UCSD-AML1 (cell line): Measurements from ENCODE around the gene NUDT14.
A peak's percentile ranks its signal among the peaks of the same experiment; 100 is the strongest.

Experiments used
- DNase-seq: peaks from one replicate; lab custom pipeline; 2025; ENCODE audit not compliant: unreplicated experiment; lab: John Stamatoyannopoulos, UW

Gene NUDT14

DNA sequence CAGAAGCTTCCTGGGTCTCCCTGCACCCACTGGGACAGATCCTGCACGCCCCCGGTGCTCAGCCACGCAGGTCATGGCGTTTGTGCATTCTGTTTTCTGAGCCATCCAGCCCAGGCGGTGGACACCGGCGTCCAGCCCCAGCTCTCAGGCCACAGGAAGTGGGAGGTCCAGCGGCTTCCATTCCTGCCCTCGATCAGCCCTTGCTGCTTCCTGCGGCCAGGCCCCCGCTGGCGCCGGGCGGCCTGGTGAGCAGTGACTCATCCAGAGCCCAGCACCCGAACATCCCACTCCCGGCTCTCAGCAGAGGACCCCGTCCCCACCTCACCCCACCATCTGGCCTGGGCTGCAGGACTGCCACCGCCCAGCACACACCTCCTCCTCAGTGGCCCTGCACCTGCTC, 18.0 kb upstream of the NUDT14 start:
- DNase-seq, result peak; percentile 54

DNA sequence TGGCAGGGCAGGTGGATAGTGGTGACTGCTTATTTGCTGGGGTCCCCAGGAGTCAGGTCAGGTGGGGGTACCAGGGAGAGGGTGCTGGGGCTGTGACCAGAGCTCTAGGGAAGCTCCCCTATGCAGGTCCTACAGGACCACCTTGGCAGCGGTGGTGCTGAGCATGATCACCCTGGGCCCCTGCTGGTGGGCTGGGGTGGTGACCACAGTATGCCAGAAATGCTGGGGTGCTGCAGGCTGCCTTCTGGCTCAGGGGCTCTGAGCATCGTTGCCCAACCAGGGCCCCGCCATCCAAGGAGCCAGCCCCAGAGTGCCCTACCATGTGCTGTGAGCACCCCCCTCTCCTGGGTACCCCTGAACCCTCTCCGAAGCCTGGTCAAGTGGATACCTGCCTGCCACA, 17.5 kb upstream of the NUDT14 start:
- DNase-seq, result no peak

DNA sequence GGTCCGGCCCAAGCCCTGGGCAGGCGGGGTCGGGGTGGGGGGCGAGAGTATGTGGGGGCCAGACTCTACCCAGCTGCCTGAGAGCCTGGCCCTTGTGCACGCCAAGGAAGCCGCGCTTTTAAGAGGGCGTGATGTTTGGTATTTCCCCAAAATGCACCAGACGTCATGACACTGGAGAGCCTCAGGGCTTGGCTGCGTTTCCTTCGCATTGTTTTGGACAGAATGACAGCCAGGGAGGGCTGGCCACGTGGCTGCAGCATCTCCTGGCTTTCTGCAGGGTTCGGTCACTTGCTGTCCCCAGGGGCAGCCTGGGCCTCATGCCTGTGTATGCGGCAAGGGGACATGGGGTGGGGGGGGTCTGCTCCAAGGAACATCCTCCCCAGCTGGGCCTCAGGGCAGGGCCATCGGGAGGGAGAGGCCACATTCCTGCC, 16.1 kb upstream of the NUDT14 start:
- DNase-seq, result no peak

DNA sequence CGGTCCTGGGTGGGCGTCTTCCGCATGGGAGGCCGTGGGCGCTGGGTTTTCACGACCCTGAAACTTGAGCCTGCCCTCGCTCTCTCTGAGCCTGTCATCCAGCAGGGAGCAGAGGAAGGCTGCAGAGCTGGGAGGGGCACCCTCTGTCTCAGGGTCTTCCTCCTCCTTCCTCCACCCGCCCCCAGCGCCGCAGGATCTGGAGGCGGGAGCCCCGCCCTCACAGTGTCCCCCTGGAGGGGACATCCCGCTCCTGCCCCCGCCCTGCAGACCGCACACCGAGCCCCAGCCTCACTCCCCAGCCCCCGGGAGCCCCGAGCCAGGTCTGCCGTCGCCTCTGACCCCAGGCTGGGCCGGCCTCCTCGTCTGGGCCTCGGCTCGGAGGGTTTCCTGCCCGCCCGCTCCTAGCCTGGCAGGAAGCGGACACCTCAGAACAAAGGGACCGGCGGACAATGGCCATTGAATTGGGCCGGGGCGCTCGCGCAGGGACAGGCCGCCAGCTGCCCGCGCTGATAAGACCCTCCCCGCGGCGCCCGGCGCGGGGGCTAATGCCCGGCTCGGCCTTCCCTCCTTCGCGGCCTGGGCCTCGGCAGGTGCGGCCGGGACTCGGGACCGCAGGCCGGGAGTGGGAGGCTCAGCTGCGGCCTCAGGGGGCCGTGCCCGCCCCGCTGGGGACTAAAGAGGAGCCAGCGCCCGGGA, 15.3 kb upstream of the NUDT14 start:
- no peak for DNase-seq

DNA sequence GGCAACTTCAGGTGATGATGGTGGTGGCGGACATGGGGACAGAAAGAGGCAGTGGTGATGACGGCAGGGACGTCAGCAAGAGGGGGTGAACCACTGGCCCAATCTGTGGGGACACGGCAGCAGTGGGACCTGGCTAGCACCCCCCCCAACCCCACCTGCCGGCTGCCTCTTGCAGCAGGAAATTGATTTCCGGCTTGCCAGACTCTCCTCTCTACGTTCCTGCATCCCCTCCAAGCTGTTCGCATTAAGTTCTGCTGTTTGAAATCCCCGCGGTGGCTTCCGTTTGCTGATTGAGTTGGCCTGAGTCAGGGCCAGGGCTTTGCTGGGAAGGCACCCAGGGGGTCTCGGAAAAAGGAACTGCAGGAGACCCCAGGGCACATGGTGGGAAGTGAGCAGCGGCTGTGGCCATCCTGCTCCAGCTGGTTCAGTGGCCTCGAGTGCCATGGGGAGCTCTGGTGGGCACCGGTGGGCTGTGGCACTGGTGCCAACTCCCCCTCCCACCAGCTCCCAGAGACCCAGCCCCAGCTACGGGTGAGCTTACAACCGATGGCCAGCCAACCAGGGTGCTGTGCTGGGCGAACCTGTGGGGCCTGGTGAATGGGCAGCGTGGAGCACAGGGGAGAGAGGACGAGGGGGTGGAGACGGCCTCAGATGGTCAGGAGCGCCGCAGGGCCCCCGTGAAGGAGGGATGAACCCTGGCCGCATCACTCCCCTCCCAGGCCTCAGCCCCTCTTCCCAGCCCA, 14.6 kb upstream of the NUDT14 start:
- DNase-seq, result peak; percentile 34

DNA sequence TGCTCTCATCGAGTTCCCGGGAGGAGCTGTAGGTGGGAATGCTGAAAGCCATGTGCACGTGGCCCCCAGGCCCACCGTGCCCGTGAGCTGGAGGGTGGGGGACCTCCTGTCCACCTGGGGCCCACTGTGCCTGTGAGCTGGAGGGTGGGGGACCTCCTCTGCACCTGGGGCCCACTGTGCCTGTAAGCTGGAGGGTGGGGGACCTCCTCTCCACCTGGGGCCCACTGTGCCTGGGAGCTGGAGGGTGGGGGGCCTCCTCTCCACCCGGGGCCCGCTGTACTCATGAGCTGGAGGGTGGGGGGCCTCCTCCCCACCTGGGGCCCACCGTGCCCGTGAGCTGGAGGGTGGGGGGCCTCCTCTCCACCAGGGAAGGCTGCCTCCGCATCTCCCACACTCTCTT, 13.9 kb upstream of the NUDT14 start:
- no peak for DNase-seq

DNA sequence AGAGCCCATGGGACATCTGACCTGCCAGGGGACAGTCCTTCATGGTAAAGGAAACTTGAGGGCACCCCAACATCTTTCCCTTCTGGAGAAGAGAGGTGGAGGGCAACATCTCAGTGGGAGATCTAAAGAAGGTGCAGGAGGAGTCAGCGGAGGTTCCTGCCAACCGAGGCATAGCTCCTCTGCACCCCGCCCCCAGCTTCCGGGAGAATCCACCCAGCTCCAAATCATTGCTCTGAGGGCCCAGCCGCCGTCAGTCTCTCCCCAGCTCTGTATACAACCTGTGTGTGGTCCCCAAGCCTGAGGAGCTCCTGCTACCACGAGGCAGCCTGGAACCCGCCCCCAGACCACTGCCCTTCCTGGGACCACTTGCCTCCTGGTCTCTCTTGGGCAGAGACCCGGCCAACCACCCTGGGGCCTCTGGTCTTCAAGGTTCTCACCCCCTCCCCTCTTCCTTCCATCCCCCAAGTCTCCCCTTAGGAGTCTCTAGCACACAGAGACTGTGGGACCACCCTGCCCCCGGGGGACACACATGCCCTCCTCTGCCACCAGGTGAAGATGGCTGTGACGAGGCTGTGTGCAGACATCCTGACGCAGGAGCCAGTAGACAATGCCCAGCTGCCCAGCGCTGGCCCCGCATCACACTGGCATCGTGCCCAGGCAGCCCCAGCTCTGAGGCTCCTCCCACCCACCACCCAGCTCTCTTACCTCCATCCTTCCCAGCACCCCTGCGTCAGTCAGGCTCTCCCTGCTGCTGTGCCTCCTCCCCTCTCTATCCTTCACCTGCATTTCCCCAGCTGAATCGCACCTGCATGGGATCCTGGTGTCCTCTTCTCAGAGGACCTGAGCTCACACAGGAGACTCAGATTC, 13.0 kb upstream of the NUDT14 start:
- DNase-seq, result peak; percentile 33

DNA sequence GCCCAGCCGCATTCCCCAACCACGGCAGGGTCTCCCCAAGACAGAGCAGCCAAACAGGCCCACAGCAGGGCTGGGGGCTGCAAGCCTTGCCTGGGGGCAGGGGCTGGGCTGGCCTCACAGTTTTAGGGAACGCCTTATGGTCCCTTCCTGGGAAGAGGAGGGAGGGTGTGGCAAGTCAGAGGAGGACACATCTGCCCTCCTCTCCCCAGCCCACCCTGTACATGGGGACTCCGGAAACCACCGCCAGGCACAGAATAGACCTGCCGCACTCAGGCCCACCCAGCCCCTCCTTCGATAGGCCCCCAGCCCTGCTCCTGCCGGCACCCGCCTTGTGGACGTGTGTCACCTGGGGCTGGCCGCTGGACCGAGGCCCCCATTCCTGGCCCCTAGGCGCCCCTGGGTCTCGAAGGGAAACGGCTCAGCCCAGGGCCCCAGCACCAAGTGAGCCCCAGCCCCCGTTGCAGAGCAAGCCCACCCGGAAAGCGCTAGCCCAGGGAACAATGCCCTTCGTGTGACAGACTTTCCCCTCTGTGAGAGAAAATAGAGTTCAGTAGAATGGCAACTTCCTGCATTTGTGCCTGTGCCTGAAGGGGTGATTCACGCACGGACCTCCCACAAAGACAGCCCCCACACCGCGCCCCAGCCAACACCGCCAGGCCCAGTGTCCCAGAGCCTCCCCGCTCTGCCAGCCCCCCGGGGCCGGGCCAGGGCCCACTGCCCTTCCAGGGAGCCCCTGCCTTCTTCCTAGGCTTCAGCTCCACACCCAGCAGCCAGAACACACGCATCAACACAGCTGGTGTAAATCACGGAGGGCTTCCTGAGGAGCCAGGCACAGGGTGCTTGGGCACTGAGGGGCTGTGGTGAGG, 12.0 kb upstream of the NUDT14 start:
- DNase-seq, result peak; percentile 38

DNA sequence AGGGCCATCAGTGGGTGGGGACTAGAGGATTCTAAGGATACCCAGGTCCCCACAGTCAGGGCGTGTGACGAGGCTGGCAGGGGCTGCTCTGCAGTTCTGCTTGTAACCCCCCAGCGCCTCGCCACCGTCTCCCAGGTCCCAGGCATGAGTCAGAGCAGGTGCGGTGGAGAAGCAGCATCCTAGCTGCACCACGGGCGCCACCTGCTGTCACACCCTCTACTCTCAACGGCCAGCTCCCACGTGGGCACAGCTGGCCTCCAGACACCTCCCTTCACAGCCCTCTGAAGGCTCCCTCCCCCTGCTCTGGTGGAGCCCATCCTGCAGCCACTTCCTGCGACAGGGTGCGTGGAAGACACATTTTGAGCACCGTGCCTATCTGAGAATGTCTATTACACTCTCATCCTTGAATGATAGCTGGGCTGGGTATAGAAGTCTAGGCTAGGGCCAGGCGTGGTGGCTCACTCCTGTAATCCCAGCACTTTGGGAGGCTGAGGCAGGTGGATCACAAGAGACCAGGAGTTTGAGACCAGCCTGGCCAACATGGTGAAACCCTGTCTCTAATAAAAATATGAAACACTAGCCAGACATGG, 6.9 kb upstream of the NUDT14 start:
- peak; percentile 30 for DNase-seq

DNA sequence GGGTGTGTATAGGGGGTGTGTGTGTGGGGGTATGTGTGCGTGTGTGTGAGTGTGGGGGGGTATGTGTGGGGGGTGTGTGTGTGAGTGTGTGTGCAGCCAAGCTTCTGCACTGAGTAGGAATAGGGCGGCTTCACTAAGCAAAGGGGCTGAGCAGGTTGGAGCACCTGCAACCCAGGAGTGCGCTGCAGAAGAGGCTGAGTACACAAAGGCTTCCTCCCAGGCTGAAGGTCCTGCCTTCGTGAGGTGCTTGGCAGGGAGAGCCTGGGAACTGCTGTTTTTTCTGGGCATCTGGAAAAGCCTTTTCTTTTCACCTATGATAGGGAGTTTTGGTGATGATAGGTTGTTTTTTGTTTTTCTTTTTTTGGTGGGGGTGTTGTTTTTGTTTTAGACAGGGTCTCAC, 6.0 kb upstream of the NUDT14 start:
- no peak for DNase-seq

DNA sequence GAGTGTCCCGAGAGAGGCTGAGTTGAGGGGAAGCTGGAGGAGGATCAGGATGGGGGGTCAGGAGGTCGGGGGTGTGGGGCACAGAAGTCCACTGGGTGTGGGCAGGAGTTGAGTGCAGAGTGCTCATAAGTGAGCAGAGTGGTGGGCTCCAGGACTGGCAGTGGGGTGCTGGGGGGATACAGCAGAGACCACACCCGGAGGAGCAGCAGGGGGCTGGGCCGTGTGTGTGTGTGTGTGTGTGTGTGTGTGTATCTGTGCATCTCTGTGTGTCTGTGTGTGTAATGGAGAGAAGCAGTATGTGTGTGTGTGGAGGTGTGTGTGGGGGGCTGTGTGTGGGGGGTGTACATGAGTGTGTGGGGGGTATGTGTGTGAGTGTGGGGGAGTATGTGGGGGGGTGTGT, 4.9 kb upstream of the NUDT14 start:
- no peak for DNase-seq

DNA sequence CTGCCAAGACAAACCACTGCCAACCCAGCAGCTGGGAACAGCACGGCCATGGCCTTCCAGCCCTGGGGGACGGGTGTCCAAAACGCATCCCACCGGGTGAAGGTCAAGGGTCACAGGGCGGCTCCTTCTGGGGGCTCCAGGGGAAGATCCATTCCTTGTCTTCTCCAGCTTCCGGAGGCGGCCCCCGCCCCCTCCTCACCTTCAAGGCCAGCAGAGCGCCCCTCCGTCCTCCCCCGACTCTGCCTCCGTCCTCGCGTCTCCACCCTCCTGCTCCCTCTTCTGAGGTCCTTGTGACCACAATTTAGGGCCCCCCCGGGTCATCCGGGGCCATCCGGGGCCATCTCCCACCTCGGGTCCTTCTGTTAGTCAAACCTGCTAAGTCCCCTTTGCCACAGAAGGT, 3.9 kb upstream of the NUDT14 start:
- no peak for DNase-seq

DNA sequence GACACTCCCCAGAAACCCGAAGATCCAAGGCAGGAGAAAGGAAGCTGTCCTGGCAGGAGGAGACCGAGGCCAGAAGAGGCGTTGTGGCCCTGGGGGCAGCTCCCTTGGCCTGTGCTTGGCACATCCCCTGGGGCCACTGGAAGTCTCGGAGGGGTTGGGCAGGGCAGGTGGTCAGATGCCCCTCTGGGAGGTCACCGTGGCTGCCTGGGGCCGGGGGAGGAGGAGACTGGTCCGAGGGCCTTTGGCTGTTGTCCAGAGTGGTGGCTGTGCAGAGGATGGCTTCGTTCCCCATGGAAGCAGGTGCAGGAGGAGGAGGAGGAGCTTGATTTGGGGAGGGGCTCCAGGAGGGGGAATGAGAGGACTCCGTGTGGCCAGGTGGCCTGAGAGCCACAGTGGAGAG, 3.3 kb upstream of the NUDT14 start:
- DNase-seq, result no peak

DNA sequence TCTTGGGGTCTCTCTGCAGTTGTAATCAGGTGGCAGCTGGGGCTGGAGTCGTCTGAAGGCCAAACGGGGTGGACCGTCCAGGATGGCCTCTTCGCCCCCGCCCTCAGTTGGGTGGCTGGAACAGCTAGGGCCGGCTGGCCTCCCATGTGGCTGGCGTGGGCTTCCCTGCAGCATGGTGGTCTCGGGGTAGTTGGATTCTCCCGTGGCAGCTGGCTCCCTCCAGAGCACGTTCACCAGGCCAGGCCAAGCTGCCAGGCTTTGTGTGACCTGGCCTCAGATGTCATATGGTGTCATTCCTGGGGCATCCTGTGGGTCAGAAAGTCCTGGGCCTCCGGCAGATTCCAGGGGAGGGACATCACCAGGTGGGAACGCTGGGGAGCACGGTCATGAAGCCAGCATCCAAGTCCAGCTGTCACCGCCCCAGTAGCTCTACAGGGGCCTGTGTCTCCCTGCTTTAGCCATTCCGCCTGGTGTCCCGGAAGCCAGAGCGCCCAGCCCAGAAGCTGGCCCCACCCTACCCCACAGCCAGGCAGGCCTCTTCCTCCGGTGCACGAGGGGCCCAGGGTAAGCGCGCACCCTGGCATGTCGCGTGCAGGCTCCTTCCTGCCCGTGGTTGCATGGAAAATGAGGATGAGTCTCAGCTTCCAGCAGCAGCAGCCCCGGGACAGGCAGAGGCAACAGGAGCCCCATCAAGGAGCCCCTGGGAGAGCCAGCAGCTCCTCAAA, 1.3 kb upstream of the NUDT14 start:
- DNase-seq, result peak; percentile 60

DNA sequence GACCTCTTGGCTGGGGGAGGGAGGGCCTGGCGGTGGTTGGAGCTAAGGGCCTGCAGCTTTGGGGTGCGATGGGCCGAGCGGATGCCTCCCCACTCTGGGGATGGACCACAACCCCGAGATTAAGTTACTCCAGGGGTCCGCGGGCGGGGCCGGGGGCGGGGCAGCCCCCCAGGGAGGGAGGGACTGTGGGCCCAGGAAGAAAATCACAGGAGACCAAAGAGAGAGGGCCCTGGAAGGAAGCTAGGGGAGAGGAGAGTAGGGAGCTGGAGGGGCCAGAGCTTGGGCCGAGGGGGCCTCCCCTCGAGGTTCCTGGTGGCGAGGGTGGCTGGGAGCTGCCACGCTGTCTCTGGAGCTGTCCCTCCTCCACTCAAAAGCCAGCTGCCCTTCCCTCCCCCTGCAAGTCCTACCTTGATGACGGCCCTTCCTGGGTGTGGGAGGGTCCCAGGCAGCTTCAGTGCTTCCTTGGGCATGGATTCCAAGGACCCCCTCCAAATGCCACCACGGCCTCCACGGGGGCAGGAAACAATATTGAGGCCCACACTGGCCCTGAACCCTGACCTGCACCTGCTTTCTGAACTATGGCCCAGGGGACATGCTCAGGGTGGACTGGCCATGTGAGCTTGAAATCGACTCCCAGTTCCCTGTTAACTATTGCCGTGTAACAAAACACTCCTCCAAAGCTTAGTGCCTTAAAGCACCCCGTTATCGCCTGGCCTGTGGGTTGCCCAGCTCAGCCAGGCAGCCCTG, 610 bp upstream of the NUDT14 start:
- DNase-seq, result no peak

DNA sequence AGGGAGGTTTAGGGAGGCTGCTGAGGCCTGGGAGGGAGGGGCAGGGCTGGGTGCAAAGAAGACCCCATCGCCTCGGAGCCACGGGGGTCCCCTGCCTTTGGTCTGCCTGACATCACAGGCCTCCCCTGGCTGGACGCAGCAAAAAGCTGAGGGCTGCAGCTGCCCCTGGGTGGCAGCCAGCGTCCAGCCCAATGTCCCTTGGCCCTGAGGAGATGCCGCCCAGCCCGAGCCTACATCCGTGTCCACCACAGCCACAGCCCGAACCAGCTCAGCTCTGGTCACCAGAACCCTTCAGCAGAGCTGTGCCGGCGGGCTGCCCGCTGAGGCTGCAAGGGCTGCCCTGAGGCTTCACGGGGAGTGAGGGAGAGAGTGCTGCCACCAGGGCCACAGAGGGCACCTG, 1.9 kb downstream of the NUDT14 start:
- no peak for DNase-seq

DNA sequence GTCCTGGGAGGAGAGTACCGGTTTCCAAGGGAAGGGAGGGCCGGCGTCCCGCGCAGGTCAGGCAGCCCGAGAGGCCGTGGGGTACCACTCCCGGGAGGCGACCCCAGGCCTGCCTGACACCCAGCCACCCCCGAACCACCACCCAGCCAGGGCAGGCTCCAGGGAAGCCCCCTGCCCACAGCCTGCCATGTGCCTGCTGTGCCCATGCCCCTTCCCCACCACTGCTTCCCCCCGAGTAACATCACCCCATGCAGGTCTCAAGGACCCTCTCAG, 2.3 kb downstream of the NUDT14 start:
- DNase-seq, result no peak

DNA sequence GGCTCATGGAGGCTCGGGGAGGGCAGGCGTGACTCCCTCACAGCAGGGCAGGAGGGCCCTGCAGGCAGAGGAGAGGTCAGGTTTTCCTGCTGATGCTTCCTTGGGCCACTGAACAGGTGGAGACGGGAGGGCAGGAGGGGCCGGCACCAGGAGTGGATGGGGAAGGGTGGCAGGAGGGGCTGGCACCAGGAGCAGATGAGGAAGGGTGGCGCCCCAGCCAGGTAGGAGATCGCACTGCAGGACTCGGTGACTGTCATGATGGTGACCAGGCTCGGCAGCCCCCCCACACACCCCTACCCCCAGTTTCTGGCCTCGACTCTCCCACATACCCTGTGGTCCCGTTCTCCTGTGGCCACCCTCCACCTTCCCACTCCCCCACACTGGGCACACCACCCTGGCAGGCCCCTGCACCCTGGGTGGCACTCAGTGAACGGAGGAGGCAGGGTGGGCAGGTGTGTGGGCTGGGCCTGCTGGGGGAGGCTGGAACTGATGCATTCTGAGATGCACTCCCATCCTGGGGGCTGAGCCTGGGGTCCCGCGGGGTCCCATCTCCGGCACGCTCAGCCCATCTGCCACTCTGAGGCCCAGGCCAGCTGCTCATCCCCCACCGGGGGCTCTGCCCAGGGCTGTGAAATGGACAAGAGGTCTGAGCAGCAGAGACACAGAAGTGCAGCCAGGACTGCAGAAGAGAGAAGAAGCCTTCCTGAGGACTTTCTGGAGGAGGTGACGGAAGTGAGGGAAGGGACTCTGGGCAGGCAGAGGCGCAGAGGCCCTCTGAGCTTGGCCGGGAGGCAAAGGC, 2.8 kb downstream of the NUDT14 start:
- no peak for DNase-seq

DNA sequence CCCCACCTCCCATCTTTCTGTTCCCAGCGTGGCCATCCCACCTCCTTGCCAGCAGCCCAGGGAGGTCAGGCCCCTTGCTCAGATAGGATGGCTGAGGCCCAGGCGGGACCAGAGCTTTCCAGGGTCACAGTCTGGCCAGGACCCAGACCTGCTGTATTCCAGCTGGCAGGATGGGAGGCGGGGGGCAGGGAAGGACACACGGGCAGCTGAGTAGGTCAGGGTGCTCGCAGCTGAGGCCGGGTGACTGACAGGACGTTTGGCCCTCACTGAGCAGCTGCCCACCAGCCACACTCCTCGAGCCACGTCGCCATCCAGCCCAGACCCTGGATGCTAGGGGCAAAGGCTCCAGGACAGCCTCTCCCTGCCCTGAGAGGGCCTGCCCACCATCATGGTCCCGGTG, 4.0 kb downstream of the NUDT14 start:
- DNase-seq, result no peak
